ENCODE results near the gene UCN.

Gene UCN

DNA sequence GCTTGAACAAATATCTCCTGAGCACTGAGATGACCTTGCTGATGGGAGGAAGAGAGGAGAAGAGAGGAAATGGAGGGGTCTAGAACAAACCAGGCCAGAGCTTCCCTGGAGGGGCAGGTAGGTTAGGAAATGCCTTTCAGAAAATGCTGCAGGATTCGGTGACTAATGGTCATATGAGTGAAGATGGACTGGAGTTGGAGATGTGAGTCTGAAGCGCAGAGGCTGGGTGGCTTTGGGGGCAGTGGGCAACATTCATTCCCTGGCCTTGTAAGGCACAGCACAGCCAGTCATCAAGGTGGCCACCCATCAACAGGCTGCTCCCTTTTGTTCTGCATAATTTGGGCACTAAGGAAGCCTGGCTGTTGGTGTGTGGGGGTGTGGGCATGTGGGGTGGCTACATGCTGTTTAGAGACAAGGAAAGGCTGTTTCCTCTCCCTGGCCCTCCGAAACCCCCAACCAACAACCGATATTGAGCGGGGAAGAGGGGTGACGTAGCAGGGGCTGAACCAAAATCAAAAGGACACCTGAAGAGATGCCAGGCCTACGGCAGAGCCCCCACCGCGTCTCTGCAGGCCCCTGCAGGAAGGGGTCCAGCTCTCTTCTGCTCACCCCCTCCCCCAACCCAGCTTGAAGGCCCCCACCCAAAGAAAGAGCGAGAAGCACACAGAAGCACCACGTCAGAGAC lies 46.9 kb downstream of the UCN start:
- no peak overlapping the region for H3K4me3 ChIP-seq (ENCODE audit: low read depth in 1 of 2, low read length in 2 of 2)

DNA sequence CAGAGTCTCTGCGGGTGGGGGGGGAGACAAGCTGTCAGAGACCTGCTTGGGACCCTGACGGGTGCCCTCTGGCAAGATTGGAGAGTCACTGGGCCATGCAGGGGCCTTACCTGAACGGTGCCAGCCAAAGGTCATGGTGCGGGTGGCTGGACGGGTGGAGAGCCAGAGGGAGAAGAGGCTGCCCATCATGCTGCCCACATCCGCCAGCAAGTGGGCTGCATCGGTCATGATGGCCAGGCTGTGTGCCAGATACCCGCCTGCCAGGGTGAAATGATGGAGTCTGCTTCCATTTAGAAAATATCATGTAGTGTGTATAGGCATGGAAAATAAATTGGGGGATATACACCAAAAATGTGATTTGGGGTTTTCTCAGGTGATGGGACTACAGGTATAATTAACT lies 50.2 kb downstream of the UCN start:
- no peaks in the 10 kb centered on the region for H3K4me1 ChIP-seq (ENCODE audit: insufficient read depth, low read length)
- H3K9ac ChIP-seq (ENCODE audit: low read depth, low read length) = no peak overlapping the region
- no peaks in the 10 kb centered on the region for H3K79me2 ChIP-seq (ENCODE audit: insufficient read depth, low read length)
- no peak overlapping the region for H3K4me2 ChIP-seq (ENCODE audit: insufficient read depth, low read length)
- peaks cover 15% of the 10 kb centered on the region for H3K27me3 ChIP-seq (ENCODE audit: insufficient read depth, low read length, poor library complexity)
- no peak overlapping the region for H3K27ac ChIP-seq (ENCODE audit: low read length)
- no peak for ATAC-seq (ENCODE audit: insufficient read depth, low read depth)
- TF ChIP-seq, protein P1, sequence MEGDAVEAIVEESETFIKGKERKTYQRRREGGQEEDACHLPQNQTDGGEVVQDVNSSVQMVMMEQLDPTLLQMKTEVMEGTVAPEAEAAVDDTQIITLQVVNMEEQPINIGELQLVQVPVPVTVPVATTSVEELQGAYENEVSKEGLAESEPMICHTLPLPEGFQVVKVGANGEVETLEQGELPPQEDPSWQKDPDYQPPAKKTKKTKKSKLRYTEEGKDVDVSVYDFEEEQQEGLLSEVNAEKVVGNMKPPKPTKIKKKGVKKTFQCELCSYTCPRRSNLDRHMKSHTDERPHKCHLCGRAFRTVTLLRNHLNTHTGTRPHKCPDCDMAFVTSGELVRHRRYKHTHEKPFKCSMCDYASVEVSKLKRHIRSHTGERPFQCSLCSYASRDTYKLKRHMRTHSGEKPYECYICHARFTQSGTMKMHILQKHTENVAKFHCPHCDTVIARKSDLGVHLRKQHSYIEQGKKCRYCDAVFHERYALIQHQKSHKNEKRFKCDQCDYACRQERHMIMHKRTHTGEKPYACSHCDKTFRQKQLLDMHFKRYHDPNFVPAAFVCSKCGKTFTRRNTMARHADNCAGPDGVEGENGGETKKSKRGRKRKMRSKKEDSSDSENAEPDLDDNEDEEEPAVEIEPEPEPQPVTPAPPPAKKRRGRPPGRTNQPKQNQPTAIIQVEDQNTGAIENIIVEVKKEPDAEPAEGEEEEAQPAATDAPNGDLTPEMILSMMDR (IDR thresholded peaks at IDR 0.05; ENCODE audit: borderline replicate concordance, extremely low read depth, low read length, poor library complexity, severe bottlenecking) = no peak
- no peak for TF ChIP-seq EZH2 (IDR thresholded peaks at IDR 0.05; ENCODE audit: borderline replicate concordance, low read depth, low read length, severe bottlenecking)
- no peaks in the 10 kb centered on the region for H3K9me3 ChIP-seq (ENCODE audit: insufficient read depth, low read length, severe bottlenecking)
- no peaks in the 10 kb centered on the region for H3K36me3 ChIP-seq (ENCODE audit: insufficient read depth, low read length)
- H3K4me3 ChIP-seq (ENCODE audit: low read depth in 1 of 2, low read length in 2 of 2) = no peak overlapping the region
- no peak for DNase-seq
- no peaks in the 10 kb centered on the region for H4K20me1 ChIP-seq (ENCODE audit: insufficient read depth, low read length)
- no peak overlapping the region for H2AFZ ChIP-seq (ENCODE audit: low read depth, low read length)

More for the DNA sequence above, 46.9 kb downstream of the UCN start:
- H3K79me2 ChIP-seq (ENCODE audit: insufficient read depth, low read length) = no peaks in the 10 kb centered on the region
- no peak overlapping the region for H3K4me2 ChIP-seq (ENCODE audit: insufficient read depth, low read length)
- no peak overlapping the region for H3K9ac ChIP-seq (ENCODE audit: low read depth, low read length)
- peaks cover 6% of the 10 kb centered on the region for H3K27me3 ChIP-seq (ENCODE audit: insufficient read depth, low read length, poor library complexity)
- no peak for TF ChIP-seq EZH2 (IDR thresholded peaks at IDR 0.05; ENCODE audit: borderline replicate concordance, low read depth, low read length, severe bottlenecking)
- TF ChIP-seq, protein P1 (IDR thresholded peaks at IDR 0.05; ENCODE audit: borderline replicate concordance, extremely low read depth, low read length, poor library complexity, severe bottlenecking) = no peak
- ATAC-seq (ENCODE audit: insufficient read depth, low read depth) = no peak
- no peak overlapping the region for H2AFZ ChIP-seq (ENCODE audit: low read depth, low read length)
- no peaks in the 10 kb centered on the region for H3K4me1 ChIP-seq (ENCODE audit: insufficient read depth, low read length)
- no peak overlapping the region for H3K27ac ChIP-seq (ENCODE audit: low read length)
- H3K9me3 ChIP-seq (ENCODE audit: insufficient read depth, low read length, severe bottlenecking) = no peaks in the 10 kb centered on the region
- H3K36me3 ChIP-seq (ENCODE audit: insufficient read depth, low read length) = no peaks in the 10 kb centered on the region
- H4K20me1 ChIP-seq (ENCODE audit: insufficient read depth, low read length) = no peaks in the 10 kb centered on the region
- no peak for DNase-seq
